HL-60 (cell line): ENCODE measurements around the gene RIN3.
A peak's percentile ranks its signal among the peaks of the same experiment; 100 is the strongest.

Source experiments
- DNase-seq, 2 experiments: peaks; one replicate each; pipeline ENCODE4 v3.0.0-alpha.2; 2010 to 2020; ENCODE audit warnings: low read depth in 1 of 2, low spot score in 1 of 2
- H3K27ac ChIP-seq: fragments of 250-450 bp; sonication (Bioruptor Pico); replicated peaks from 2 replicates; pipeline ENCODE4 v1.5.1; 2020; ENCODE audit warnings: mild to moderate bottlenecking, moderate library complexity
- H3K27me3 ChIP-seq: fragments of 250-450 bp; sonication (Bioruptor Pico); 2 replicates; pipeline ENCODE4 v1.5.1; 2021; ENCODE audit warnings: mild to moderate bottlenecking, moderate library complexity; ENCODE audit not compliant: insufficient read depth, poor library complexity, severe bottlenecking
- H3K4me3 ChIP-seq: replicated peaks from 2 replicates; pipeline ENCODE4 v1.5.1; 2011; ENCODE audit warnings: mild to moderate bottlenecking, control low read depth, low read length; ENCODE audit not compliant: insufficient read depth
- CTCF ChIP-seq: IDR thresholded peaks from one replicate; pipeline ENCODE4 v1.5.1; 2011; ENCODE audit warnings: low read length, control low read depth, inconsistent platforms; ENCODE audit not compliant: insufficient read depth
- GABPA ChIP-seq: IDR thresholded peaks from 2 replicates; pipeline ENCODE4 v1.6.1; 2012; ENCODE audit warnings: low read depth
- POLR2AphosphoS5 ChIP-seq: IDR thresholded peaks from 2 replicates; pipeline ENCODE4 v1.6.1; 2012; ENCODE audit warnings: low read depth
- REST ChIP-seq: IDR thresholded peaks from 2 replicates; pipeline ENCODE4 v1.6.1; 2012; ENCODE audit warnings: low read depth; ENCODE audit not compliant: insufficient replicate concordance
- SPI1 ChIP-seq: IDR thresholded peaks from 2 replicates; pipeline ENCODE4 v1.6.1; 2012; ENCODE audit warnings: low read depth, mild to moderate bottlenecking, borderline replicate concordance

The RIN3 gene

GRCh38 chr14:92632546-92633273, 119.1 kb downstream of the RIN3 start:
- Histone ChIP-seq H3K27me3 (no peaks in the 10 kb centered on the region), H3K4me3 (no peak overlapping the region), H3K27ac (no peak overlapping the region; the same call in 1 of the 2 replicates)
- TF ChIP-seq POLR2AphosphoS5 (no peak), CTCF (no peak), REST (no peak), GABPA (no peak), SPI1 (no peak)
- DNase-seq, result no peak

DNA sequence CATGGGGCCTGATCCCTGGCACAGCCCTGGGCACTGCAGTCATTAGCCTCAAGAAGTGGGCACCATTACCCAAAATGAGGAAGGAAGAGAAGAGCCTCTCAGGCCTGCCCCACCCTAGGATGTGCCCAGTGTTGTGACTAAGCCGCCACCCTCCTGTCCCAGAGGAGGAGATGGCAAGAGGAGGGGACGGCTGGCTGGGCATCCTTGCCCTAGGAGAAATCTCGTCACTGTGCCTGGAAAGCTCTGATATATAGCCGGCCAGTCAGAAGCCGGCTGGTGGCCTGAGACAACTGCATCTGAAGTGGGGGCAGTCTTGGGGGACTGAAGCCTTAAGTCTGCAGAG, 119.7 kb downstream of the RIN3 start:
- H3K27ac ChIP-seq, result no peak overlapping the region
- no peak overlapping the region for H3K4me3 ChIP-seq
- no peak for TF ChIP-seq REST
- TF ChIP-seq GABPA, result no peak
- no peak for TF ChIP-seq CTCF
- no peak for TF ChIP-seq POLR2AphosphoS5
- no peak for TF ChIP-seq SPI1
- peak in 1 of 2 experiments; percentile 46 for DNase-seq
- H3K27me3 ChIP-seq, result no peaks in the 10 kb centered on the region

DNA sequence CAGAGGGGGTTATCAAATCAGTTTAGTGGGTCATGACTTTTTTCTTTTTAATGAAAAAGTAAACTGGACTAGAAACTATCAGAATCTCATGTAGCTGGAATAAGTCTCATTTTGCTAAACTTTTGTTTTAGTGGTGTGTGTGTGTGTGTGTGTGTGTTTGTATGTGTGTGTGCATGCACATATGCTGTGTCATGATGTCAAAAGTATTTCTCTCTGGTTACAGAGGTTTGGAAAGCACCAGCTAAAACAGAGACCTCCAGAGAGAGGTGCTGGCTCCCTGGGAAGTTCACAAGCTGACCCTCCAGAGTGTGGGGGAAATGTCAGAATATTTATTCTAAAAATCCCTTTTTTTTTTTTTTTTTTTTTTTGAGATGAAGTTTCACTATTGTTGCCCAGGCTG, 120.1 kb downstream of the RIN3 start:
- no peaks in the 10 kb centered on the region for H3K27me3 ChIP-seq
- TF ChIP-seq CTCF, result no peak
- no peak for TF ChIP-seq POLR2AphosphoS5
- no peak for TF ChIP-seq GABPA
- TF ChIP-seq REST, result no peak
- TF ChIP-seq SPI1, result no peak
- H3K27ac ChIP-seq, result no peak overlapping the region

More for the DNA sequence above, 120.1 kb downstream of the RIN3 start:
- H3K4me3 ChIP-seq, result no peak overlapping the region
- DNase-seq, result no peak
